ENCODE results near the gene RBPMS2.

- TF ChIP-seq CTCF (IDR thresholded peaks at IDR 0.05) (no peak), POLR2A (IDR thresholded peaks at IDR 0.05) (no peak)
Measured at GRCh38 chr15:64766058-64766457, 9.3 kb downstream of the RBPMS2 start.

Data from Peyer's patch (tissue), 4 donors.